ENCODE data around the gene AMPD3.

The AMPD3 gene

GRCh38 chr11:10454878-10455631 is at the start of gene AMPD3:
Gene AMPD3 (plus strand): TSS chr11:10455264. CDS start chr11:10461520, 6,256 bp downstream.
- Histone ChIP-seq H3K27me3 (ENCODE audit: insufficient read depth, poor library complexity, severe bottlenecking) (no peaks in the 10 kb centered on the region), H3K4me1 (ENCODE audit: insufficient read depth, poor library complexity, severe bottlenecking) (peaks cover 19% of the 10 kb centered on the region), H3K9me3 (ENCODE audit: severe bottlenecking) (no peaks in the 10 kb centered on the region), H3K27ac (ENCODE audit: poor library complexity, severe bottlenecking) (peak within 1 kb of the TSS; percentile 92), H3K36me3 (ENCODE audit: low read depth) (no peaks in the 10 kb centered on the region; the same call in 1 of the 2 replicates), H3K4me3 (ENCODE audit: severe bottlenecking) (peak within 1 kb of the TSS; percentile 25)
- peak; percentile 83 for DNase-seq (ENCODE audit: low spot score)
- TF ChIP-seq CTCF (IDR thresholded peaks at IDR 0.05; ENCODE audit: poor library complexity, severe bottlenecking): no peak
- peak; percentile 87 for ATAC-seq (ENCODE audit: low read depth)

GRCh38 chr11:10405865-10406592 is 49.0 kb upstream of the AMPD3 start:
- TF ChIP-seq CTCF (IDR thresholded peaks at IDR 0.05; ENCODE audit: poor library complexity, severe bottlenecking): peak; percentile 91

GRCh38 chr11:10407055-10407454 is 48.0 kb upstream of the AMPD3 start:
- H3K27me3 ChIP-seq (ENCODE audit: insufficient read depth, poor library complexity, severe bottlenecking): no peaks in the 10 kb centered on the region

More at GRCh38 chr11:10405865-10406592, 49.0 kb upstream of the AMPD3 start:
- no peaks in the 10 kb centered on the region for H3K27me3 ChIP-seq (ENCODE audit: insufficient read depth, poor library complexity, severe bottlenecking)
- H3K36me3 ChIP-seq (ENCODE audit: low read depth): no peaks in the 10 kb centered on the region
- peak overlapping the region; percentile 76 for H3K27ac ChIP-seq (ENCODE audit: poor library complexity, severe bottlenecking)
- no peaks in the 10 kb centered on the region for H3K9me3 ChIP-seq (ENCODE audit: severe bottlenecking)
- DNase-seq (ENCODE audit: low spot score) (peak; percentile 80), ATAC-seq (ENCODE audit: low read depth) (peak; percentile 78)
- no peak overlapping the region for H3K4me3 ChIP-seq (ENCODE audit: severe bottlenecking)
- peaks cover 19% of the 10 kb centered on the region for H3K4me1 ChIP-seq (ENCODE audit: insufficient read depth, poor library complexity, severe bottlenecking)

GRCh38 chr11:10407749-10408685 is 47.0 kb upstream of the AMPD3 start:
- Histone ChIP-seq H3K27ac (ENCODE audit: poor library complexity, severe bottlenecking) (peak overlapping the region; percentile 76), H3K4me1 (ENCODE audit: insufficient read depth, poor library complexity, severe bottlenecking) (peaks cover 19% of the 10 kb centered on the region), H3K4me3 (ENCODE audit: severe bottlenecking) (no peak overlapping the region)

More at GRCh38 chr11:10407055-10407454, 48.0 kb upstream of the AMPD3 start:
- Histone ChIP-seq H3K4me3 (ENCODE audit: severe bottlenecking) (no peak overlapping the region), H3K9me3 (ENCODE audit: severe bottlenecking) (no peaks in the 10 kb centered on the region), H3K4me1 (ENCODE audit: insufficient read depth, poor library complexity, severe bottlenecking) (peaks cover 19% of the 10 kb centered on the region), H3K36me3 (ENCODE audit: low read depth) (no peaks in the 10 kb centered on the region), H3K27ac (ENCODE audit: poor library complexity, severe bottlenecking) (peak overlapping the region; percentile 76)
- DNase-seq (ENCODE audit: low spot score) (no peak), ATAC-seq (ENCODE audit: low read depth) (peak; percentile 95)
- no peak for TF ChIP-seq CTCF (IDR thresholded peaks at IDR 0.05; ENCODE audit: poor library complexity, severe bottlenecking)

More at GRCh38 chr11:10407749-10408685, 47.0 kb upstream of the AMPD3 start:
- no peak for ATAC-seq (ENCODE audit: low read depth)
- H3K36me3 ChIP-seq (ENCODE audit: low read depth): no peaks in the 10 kb centered on the region
- TF ChIP-seq CTCF (IDR thresholded peaks at IDR 0.05; ENCODE audit: poor library complexity, severe bottlenecking): no peak
- H3K9me3 ChIP-seq (ENCODE audit: severe bottlenecking): no peaks in the 10 kb centered on the region
- no peaks in the 10 kb centered on the region for H3K27me3 ChIP-seq (ENCODE audit: insufficient read depth, poor library complexity, severe bottlenecking)
- DNase-seq (ENCODE audit: low spot score): no peak

All from RWPE2 (cell line).